SK-N-SH treated with all-trans-retinoic acid at 6 μM for 48 hours (cell line): Measurements from ENCODE around the gene TRIM46.

Source experiments
- CSDC2 ChIP-seq: fragments of 250-450 bp; sonication (Bioruptor Pico); IDR thresholded peaks from 2 replicates; pipeline ENCODE4 v1.5.0; 2020; ENCODE audit warnings: mild to moderate bottlenecking, moderate library complexity
- ISL1 ChIP-seq: fragments of 250-450 bp; sonication (Bioruptor Pico); IDR thresholded peaks from 2 replicates; pipeline ENCODE4 v2.1.2; 2022; ENCODE audit warnings: mild to moderate bottlenecking, moderate library complexity
- OSR1 ChIP-seq: fragments of 250-450 bp; sonication (Bioruptor Pico); IDR thresholded peaks from 2 replicates; pipeline ENCODE4 v1.8.0; 2022; ENCODE audit warnings: moderate library complexity, mild to moderate bottlenecking, inconsistent platforms
- RARB ChIP-seq: fragments of 250-450 bp; sonication (Bioruptor Pico); IDR thresholded peaks from 2 replicates; pipeline ENCODE4 v1.8.0; 2021; ENCODE audit warnings: mild to moderate bottlenecking, moderate library complexity
- SNAI2 ChIP-seq: fragments of 250-450 bp; sonication (Bioruptor Pico); IDR thresholded peaks from 2 replicates; pipeline ENCODE4 v1.5.0; 2020; ENCODE audit warnings: mild to moderate bottlenecking, moderate library complexity
- ZC3H10 ChIP-seq: fragments of 250-450 bp; sonication (Bioruptor Pico); IDR thresholded peaks from 2 replicates; pipeline ENCODE4 v1.5.1; 2021; ENCODE audit warnings: mild to moderate bottlenecking, moderate library complexity
- ZNF8 ChIP-seq: fragments of 450-650 bp; formaldehyde crosslinking; IDR thresholded peaks from 2 replicates; pipeline ENCODE4 v1.5.0; 2020; ENCODE audit warnings: mild to moderate bottlenecking, moderate library complexity
- TF ChIP-seq, protein P1 (sequence below): fragments of 250-450 bp; sonication (Bioruptor Pico); IDR thresholded peaks from 2 replicates; pipeline ENCODE4 v1.5.1; 2020; ENCODE audit warnings: low read depth, mild to moderate bottlenecking, moderate library complexity
- TF ChIP-seq, protein P2 (sequence below): fragments of 250-450 bp; sonication (Bioruptor Pico); IDR thresholded peaks from 2 replicates; pipeline ENCODE4 v1.8.0; 2020; ENCODE audit warnings: mild to moderate bottlenecking, moderate library complexity, borderline replicate concordance

DNA sequence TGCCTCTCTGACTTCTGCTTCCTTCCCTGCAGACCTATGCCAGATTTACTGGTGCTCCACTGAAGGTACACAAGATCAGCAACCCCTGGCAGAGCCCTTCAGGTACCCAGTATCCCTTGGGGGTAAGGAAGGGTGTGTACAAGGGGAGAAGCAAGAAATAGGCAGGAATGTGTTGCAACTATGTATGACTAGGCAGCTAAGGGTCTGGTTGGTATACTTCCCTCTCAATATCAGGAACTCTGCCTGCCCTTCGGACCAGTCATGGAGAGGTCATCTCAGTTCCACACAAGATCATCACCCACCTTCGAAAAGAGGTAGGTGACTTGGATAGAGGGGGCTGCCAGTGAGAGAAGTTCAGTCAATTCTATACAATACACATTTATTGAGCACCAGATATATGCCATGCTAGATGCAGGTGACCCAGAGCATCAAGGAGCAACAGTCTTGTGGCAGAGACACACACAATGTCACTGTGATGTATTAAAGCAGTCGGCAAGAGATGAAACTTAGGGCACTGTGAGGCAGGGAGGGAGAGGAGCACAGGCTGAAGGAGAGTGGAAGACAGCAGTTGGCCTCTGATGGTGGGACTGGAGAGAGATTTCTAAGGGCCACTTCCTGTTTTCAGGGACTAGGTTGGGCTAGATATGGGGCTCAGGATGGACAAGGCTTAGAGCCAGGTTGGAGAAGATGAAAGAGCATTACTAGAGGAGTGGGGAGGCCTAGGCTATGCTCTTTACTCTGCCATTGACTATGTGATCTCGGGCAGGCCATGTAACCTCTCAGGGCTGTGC lies 36.9 kb downstream of the TRIM46 start:
- TF ChIP-seq CSDC2 (no peak), ZC3H10 (no peak), ISL1 (no peak), SNAI2 (CRISPR knock-in tag) (no peak), ZNF8 (CRISPR knock-in tag) (no peak), RARB (CRISPR knock-in tag) (no peak), OSR1 (no peak)
- TF ChIP-seq, protein P1, sequence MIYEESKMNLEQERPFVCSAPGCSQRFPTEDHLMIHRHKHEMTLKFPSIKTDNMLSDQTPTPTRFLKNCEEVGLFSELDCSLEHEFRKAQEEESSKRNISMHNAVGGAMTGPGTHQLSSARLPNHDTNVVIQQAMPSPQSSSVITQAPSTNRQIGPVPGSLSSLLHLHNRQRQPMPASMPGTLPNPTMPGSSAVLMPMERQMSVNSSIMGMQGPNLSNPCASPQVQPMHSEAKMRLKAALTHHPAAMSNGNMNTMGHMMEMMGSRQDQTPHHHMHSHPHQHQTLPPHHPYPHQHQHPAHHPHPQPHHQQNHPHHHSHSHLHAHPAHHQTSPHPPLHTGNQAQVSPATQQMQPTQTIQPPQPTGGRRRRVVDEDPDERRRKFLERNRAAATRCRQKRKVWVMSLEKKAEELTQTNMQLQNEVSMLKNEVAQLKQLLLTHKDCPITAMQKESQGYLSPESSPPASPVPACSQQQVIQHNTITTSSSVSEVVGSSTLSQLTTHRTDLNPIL (CRISPR knock-in tag) = no peak
- TF ChIP-seq, protein P2, sequence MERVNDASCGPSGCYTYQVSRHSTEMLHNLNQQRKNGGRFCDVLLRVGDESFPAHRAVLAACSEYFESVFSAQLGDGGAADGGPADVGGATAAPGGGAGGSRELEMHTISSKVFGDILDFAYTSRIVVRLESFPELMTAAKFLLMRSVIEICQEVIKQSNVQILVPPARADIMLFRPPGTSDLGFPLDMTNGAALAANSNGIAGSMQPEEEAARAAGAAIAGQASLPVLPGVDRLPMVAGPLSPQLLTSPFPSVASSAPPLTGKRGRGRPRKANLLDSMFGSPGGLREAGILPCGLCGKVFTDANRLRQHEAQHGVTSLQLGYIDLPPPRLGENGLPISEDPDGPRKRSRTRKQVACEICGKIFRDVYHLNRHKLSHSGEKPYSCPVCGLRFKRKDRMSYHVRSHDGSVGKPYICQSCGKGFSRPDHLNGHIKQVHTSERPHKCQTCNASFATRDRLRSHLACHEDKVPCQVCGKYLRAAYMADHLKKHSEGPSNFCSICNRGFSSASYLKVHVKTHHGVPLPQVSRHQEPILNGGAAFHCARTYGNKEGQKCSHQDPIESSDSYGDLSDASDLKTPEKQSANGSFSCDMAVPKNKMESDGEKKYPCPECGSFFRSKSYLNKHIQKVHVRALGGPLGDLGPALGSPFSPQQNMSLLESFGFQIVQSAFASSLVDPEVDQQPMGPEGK = no peak
